Measurements from ENCODE around the gene SLC9A9.

The SLC9A9 gene

GRCh38 chr3:143237077-143237627 is 611.1 kb downstream of the SLC9A9 start:
- H3K4me3 ChIP-seq (replicated peaks; ENCODE audit: low read depth, low read length): no peak overlapping the region
- TF ChIP-seq, protein P1, sequence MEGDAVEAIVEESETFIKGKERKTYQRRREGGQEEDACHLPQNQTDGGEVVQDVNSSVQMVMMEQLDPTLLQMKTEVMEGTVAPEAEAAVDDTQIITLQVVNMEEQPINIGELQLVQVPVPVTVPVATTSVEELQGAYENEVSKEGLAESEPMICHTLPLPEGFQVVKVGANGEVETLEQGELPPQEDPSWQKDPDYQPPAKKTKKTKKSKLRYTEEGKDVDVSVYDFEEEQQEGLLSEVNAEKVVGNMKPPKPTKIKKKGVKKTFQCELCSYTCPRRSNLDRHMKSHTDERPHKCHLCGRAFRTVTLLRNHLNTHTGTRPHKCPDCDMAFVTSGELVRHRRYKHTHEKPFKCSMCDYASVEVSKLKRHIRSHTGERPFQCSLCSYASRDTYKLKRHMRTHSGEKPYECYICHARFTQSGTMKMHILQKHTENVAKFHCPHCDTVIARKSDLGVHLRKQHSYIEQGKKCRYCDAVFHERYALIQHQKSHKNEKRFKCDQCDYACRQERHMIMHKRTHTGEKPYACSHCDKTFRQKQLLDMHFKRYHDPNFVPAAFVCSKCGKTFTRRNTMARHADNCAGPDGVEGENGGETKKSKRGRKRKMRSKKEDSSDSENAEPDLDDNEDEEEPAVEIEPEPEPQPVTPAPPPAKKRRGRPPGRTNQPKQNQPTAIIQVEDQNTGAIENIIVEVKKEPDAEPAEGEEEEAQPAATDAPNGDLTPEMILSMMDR (IDR thresholded peaks at IDR 0.05; ENCODE audit: low read depth, low read length, missing control alignments): no peak
- DNase-seq (ENCODE audit: extremely low read depth, low read depth): peak; percentile 82

GRCh38 chr3:143236226-143236964 is 611.9 kb downstream of the SLC9A9 start:
- DNase-seq (ENCODE audit: extremely low read depth, low read depth): no peak
- no peak overlapping the region for H3K4me3 ChIP-seq (replicated peaks; ENCODE audit: low read depth, low read length)
- TF ChIP-seq, protein P1 (IDR thresholded peaks at IDR 0.05; ENCODE audit: low read depth, low read length, missing control alignments): no peak

GRCh38 chr3:143235614-143236204 is 612.6 kb downstream of the SLC9A9 start:
- TF ChIP-seq, protein P1 (IDR thresholded peaks at IDR 0.05; ENCODE audit: low read depth, low read length, missing control alignments): no peak
- no peak overlapping the region for H3K4me3 ChIP-seq (replicated peaks; ENCODE audit: low read depth, low read length)
- DNase-seq (ENCODE audit: extremely low read depth, low read depth): no peak

- H3K4me3 ChIP-seq (replicated peaks; ENCODE audit: low read depth, low read length): no peak overlapping the region
- DNase-seq (ENCODE audit: extremely low read depth, low read depth): no peak
- TF ChIP-seq, protein P1 (IDR thresholded peaks at IDR 0.05; ENCODE audit: low read depth, low read length, missing control alignments): no peak
These were observed 613.7 kb downstream of the SLC9A9 start for GRCh38 chr3:143234526-143234925.

DNA sequence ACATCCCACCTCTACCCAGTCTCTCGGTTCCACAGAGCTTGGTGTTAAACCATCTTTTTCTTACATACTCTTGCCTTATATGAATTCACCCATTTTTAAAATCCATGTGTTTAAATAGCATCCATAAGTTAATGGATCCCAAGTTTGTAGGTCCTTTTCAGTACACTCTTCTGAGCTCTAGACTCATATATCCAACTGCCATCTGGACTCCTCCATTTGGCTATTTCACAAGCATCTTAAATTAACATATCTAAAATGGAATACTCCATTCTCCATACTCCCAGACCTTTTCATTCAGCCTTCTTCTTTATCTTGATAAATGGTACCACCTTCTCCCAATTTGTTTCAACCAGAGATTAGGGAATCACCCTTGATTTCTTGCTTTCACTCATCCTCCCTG is 615.3 kb downstream of the SLC9A9 start:
- TF ChIP-seq, protein P1 (IDR thresholded peaks at IDR 0.05; ENCODE audit: low read depth, low read length, missing control alignments): no peak
- DNase-seq (ENCODE audit: extremely low read depth, low read depth): no peak
- no peak overlapping the region for H3K4me3 ChIP-seq (replicated peaks; ENCODE audit: low read depth, low read length)

- DNase-seq (ENCODE audit: extremely low read depth, low read depth): no peak
- H3K4me3 ChIP-seq (replicated peaks; ENCODE audit: low read depth, low read length): no peak overlapping the region
- TF ChIP-seq, protein P1 (IDR thresholded peaks at IDR 0.05; ENCODE audit: low read depth, low read length, missing control alignments): no peak
These were observed 619.9 kb downstream of the SLC9A9 start for GRCh38 chr3:143228405-143228804.

All from HFF-Myc (cell line).